Medulla oblongata (tissue), 1 donor: Measurements from ENCODE around the gene ZNF219.
A peak's percentile ranks its signal among the peaks of the same experiment; 100 is the strongest.

Source experiments
- DNase-seq: peaks from one replicate; pipeline ENCODE4 v3.0.0-alpha.2; 2015; ENCODE audit errors: extremely low spot score

The ZNF219 gene

GRCh38 chr14:21087294-21088091 lies 11.0 kb downstream of the ZNF219 start:
- DNase-seq, result peak; percentile 59

GRCh38 chr14:21086908-21087293 lies 11.6 kb downstream of the ZNF219 start:
- no peak for DNase-seq

GRCh38 chr14:21084998-21085853 lies 13.2 kb downstream of the ZNF219 start:
- no peak for DNase-seq

GRCh38 chr14:21084396-21084795 lies 14.1 kb downstream of the ZNF219 start:
- DNase-seq, result no peak

GRCh38 chr14:21083565-21084325 lies 14.7 kb downstream of the ZNF219 start:
- DNase-seq, result no peak

GRCh38 chr14:21081521-21082142 lies 16.8 kb downstream of the ZNF219 start:
- DNase-seq, result no peak

- no peak for DNase-seq
These were observed 19.7 kb downstream of the ZNF219 start for GRCh38 chr14:21078726-21079125.

- no peak for DNase-seq
These were observed 20.2 kb downstream of the ZNF219 start for GRCh38 chr14:21078287-21078686.

- no peak for DNase-seq
These were observed 20.8 kb downstream of the ZNF219 start for GRCh38 chr14:21077672-21078071.

GRCh38 chr14:21075719-21076437 lies 22.6 kb downstream of the ZNF219 start:
- DNase-seq, result no peak

- no peak for DNase-seq
These were observed 23.8 kb downstream of the ZNF219 start for GRCh38 chr14:21074398-21075272.

- no peak for DNase-seq
These were observed 24.5 kb downstream of the ZNF219 start for GRCh38 chr14:21073921-21074320.

- no peak for DNase-seq
These were observed 25.6 kb downstream of the ZNF219 start for GRCh38 chr14:21072781-21073339.

GRCh38 chr14:21072031-21072473 lies 26.4 kb downstream of the ZNF219 start:
- DNase-seq, result peak; percentile 78

- peak; percentile 90 for DNase-seq
These were observed 27.0 kb downstream of the ZNF219 start for GRCh38 chr14:21071225-21072030.

- peak; percentile 55 for DNase-seq
These were observed 27.7 kb downstream of the ZNF219 start for GRCh38 chr14:21070610-21071224.

- DNase-seq, result peak; percentile 77
These were observed 28.3 kb downstream of the ZNF219 start, which contains the start of gene ARHGEF40 for GRCh38 chr14:21070083-21070609. TSS of gene ARHGEF40 (plus strand) at chr14:21070304. CDS start at chr14:21070397, 93 bp downstream.
